NT2/D1 (cell line): ENCODE data around the gene NRCAM.

ENCODE experiments used
- SUZ12 ChIP-seq: IDR thresholded peaks from 2 replicates; pipeline ENCODE4 v1.6.1; 2011; ENCODE audit not compliant: insufficient read length, insufficient read depth; ENCODE audit errors: extremely low read depth
- ZNF274 ChIP-seq: IDR thresholded peaks from 2 replicates; pipeline ENCODE4 v1.6.1; 2011; ENCODE audit warnings: mild to moderate bottlenecking, low read depth, low read length

- TF ChIP-seq SUZ12: no peak
- no peak for TF ChIP-seq ZNF274
Observed at GRCh38 chr7:108351729-108352131, 104.5 kb downstream of the NRCAM start.
